Measurements from ENCODE around the gene CTPS2.
"Not testable (repeated sequence)": the region's sequence is repeated elsewhere in the genome, so short reads cannot be mapped to it uniquely, and the experiment has no call there.

The CTPS2 gene

DNA sequence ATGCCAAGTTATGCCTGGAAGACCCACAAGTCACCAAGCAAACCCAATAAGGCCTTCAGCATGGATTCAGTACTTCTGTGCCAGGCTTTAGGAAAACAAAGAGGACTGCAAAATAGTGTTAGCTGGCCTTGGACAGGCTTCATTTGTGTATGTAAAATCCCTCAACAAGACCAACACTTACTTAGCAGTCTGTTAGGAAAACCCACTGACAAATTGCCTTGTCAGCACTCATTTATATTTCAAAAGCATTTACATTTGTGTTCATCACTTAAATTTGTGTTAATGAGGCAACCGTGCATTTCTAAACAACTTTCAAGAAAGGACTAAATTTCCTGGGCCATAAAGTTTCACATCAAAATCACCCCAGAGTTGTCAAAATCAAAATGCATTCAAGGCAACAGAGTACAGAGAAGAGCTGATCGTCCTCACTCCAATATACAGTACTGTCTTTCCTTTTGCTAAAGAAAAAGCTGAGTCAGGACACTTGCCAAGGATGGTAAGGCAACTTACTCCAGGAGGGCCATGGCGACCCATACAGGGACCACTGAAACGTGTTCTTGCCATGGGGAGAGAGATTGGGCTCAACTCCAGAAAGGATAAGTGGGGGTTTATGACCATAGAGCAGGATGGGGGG, 61.0 kb downstream of the CTPS2 start:
- DNase-seq, result no peak

DNA sequence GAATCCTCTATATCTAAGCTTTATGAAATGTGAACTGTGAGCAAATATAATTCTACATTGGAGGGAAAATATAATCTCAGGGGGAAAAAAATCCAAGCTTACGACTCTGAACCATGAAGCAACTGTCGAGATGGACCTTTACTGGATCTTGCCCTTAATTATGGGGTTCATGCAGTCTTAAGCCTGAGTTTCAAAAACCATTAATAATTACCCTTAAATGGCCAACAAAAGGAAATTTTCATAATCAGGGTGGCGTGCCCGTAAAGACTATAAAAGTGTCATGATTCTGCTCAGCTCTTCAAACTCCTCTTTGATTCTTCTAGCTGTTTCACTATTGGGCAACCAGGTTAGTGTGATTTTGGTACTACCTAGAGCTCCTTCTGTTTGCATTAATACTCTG, 62.6 kb downstream of the CTPS2 start, which contains the start of gene S100G:
TSS of gene S100G (plus strand) at position 301 of the 400 bp plus-strand sequence. CDS start 849 bp downstream, outside the sequence.
- DNase-seq, result no peak

DNA sequence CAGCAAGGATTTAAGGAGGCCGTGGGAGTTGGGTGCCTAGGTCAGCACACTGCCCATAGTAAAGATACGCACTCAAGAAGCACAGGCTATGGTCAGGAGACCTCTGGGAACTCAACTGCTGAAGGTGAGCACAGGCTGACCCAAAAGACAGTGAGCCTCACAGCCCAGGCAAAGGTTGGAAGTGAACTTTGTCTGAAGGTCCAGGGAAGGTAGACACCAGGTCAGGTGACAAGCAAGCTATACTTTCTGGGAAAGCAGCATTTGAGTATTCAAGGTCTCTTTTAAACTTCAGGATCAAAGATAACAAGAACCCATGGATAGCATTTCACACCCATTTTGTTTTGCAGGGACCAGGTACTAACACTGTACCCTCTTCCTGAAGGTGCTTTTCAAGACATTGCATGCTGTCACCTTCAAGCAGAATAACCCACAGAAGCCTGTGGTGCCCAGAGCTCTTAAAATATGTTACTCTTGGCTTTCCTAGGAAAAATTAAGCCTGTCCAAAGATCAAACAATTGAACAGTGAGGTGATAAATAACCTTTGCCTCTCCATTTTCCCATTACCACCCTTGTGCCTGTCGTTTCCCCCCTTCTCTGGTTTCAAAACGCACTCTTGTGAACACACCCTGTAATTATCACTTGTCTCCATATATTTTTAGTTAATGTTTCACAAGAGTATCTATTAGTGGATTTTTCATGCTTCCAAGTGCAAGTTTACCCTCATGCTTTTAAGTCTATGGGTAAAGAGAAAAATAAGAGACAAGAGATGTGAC, 65.9 kb downstream of the CTPS2 start:
- DNase-seq, result no peak

DNA sequence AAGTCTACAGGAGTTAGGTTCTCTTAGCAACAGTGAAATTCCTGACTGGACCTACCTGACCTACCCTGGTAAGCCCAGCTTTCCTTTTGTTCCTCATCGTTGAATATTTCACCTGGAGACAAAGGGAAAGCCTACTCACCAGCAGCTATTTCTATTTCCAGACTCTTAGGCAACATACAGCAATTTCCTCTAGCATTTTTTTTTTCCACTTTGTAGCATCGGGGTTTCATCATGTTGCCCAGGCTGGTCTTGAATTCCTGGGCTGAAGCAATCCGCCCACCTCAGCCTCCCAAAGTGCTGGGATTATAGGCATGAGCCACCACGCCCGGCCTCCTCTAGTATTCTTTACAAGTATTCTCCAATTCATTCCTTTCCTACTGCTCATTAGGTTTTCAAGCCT, 69.3 kb downstream of the CTPS2 start:
- DNase-seq, result no peak

DNA sequence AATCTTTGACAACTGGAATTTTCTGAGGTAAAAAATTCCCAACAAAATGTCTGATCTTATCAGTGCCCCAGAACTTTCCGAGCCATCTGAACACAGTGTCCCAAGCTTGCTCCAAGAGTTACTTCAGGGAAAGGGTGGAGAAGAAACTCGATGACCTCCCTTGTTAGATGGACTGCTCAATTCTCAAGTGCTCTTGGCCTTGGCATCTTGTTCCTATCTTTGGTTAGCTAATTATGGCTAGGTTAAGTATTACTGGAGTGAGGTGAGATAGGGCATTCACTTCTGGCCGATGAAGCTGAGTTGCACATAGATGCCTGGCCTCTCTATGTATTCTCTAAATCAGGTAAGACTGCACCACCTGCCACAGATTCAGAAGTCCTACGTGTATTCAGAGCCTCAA, 71.6 kb downstream of the CTPS2 start:
- no peak for DNase-seq

DNA sequence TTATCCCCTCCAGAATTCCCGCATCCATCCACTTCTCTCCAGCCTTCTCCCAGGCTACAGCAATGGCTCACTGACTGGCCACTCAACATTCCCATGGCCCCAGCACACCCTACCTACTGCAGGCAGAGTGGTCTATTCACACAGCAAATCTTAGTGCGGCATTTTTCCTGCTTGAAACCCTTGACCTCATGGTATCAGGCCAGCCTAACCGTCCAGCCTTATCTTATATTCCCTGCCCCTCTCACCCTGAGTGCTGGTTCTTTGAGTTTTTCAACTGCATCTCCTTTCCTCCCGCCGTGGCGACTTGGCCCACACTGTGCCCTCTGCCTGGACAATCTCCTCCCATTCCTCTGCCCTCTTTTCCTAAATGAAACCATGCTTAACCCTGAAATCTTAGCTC, 72.5 kb downstream of the CTPS2 start:
- no peak for DNase-seq

DNA sequence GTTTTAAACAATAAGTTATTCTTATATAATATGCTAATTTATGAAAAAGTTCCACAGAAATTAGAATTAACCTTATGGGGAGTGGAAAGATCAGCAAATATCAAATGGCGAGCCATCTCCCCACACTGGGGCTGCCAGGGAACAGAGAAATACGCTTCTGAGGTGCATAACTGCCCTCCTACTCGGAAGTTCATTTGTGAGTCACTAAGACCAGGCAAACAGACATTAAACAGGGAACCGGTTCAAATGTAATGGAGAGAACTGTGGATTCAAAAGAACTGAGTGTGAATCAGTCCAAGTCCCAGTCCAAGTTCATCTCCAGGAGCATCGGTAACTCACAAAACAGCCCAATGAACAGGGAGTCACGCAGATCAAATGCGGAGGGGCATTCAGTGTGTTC, 73.9 kb downstream of the CTPS2 start:
- no peak for DNase-seq

DNA sequence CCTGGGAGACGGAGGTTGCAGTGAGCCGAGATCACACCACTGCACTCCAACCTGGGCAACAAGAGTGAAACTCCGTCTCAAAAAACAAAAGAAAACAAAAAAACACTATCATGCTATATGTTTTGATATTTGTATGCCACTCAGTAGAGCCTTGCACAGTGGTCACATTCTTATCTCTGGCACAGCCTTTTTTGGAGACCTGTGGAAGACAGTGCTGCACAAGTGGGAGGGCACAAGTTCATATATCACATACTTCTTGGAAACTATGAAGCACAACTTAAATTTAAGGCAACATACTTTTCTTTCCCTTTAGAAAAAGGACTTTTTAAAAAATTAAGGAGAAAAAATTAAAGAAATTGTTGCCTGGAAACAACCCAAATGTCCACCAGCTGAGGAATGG, 76.9 kb downstream of the CTPS2 start:
- DNase-seq, result no peak

DNA sequence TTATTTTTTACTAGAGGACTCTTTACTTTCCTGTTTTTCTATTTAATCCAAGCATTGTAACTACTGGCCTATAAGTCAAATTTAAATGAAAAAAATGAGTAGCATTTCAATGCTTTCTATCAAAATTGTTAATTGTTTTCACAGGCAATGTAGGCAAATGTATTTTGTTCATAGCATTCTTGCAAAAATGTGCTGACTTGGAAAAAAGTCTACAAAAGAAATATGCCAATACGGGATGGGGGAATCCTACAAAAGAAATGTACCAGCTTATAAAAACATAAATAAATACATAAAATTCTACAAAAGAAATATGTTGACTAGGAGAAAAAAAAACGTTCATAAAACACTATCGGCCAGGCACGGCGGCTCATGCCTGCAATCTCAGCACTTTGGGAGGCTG, 77.4 kb downstream of the CTPS2 start:
- DNase-seq, result no peak

DNA sequence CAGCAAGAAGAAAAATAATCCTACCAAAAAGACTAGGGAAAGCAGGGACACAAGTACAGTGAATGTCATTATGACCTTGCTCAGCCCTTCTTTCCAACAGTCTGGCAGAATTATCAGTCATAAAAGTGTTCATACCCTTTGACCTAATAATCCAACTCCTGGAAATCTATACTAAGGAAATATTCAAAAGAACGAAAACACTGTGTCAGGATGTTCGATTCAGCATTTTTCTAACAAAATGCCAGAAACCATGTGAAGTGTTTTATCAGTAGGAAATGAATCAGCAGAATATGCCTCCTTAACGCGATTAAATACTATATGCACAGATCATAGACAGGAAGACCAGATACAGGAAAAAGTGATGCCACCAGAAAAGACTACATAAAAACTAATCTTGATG, 78.7 kb downstream of the CTPS2 start:
- no peak for DNase-seq

DNA sequence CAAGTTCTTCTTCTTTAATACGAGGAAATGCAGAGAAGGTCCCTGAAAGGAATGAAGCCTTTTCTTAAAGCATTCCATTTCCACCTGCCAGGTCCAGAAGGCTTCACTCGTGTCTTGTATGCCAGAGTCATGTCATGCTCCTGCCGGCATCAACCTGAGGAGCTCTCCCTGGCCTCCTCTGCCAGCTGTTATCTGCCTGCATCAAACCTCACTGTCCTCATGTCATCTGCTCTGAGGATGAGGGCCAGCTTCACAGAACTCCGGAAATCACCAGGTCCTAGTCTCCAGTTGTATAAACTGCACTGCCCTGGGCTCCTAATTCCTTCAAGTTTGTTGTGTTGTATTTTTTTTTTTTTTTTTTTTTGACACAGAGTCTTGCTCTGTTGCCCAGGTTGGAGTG, 82.6 kb downstream of the CTPS2 start:
- no peak for DNase-seq

DNA sequence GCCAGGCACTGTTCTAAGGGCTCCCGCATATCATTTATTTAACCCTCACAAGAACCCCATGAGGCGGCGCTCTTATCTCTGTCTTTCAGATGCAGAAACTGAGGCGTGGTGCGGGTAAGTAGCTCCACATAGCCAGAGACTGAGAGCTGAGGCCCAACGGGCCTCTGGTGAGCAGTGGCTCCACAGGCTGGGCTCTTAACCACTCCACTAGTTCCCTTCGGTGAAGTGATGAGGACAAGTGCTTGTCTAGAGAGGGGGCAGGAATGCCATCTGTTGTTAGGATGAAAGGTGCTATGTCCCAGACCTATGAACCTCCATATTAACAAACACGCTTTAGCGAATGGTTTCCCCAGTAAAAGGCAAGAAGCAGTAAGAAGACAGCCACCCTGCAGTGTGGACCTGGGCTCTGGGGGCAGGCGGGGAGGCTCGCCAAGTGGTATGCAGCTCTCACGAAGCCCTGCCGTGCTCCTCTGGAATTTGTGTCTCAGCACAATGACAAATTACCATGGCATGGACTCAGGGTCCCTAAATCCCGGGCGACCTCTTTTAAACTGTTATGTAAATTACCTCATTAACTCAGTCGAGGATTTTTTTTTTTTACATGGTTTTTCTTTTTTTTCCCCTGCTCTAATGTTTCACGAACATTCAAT, 83.4 kb downstream of the CTPS2 start:
- no peak for DNase-seq

DNA sequence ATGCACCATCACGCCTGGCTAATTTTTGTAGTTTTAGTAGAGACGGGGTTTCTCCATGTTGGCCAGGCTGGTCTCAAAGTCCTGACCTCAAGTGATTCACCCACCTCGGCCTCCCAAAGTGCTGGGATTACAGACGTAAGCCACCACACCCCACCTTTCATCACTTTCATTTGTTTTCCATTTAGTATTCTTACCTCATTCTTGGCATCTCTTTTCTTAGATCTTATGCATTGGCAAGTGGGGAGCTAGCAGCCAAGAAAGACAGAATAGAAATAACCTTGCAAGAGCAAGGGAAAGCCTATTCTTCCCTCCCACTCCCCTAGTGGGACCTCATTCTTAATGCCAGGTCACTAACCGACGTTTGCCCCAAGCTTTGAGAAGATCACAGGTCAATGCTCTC, 84.0 kb downstream of the CTPS2 start:
- DNase-seq, result not testable (repeated sequence)

DNA sequence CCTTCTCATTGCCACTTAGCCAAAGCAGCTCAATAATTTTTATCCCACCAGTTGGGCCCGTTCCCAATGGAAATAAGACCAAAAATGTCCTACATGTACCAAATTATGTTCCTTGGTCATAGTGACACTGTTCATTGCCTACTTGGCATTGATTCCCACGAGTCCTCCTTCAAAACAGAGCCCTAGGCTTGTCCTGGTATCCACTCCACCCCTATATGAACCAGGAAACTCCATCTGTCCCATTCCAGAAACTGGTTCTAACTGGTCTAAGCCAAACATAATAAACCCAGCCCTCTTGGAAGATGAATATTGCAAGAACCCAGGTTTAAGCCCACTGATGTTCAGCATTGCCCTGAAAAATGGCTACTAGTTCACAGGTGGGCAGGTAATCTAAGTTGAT, 93.4 kb downstream of the CTPS2 start:
- DNase-seq, result no peak

DNA sequence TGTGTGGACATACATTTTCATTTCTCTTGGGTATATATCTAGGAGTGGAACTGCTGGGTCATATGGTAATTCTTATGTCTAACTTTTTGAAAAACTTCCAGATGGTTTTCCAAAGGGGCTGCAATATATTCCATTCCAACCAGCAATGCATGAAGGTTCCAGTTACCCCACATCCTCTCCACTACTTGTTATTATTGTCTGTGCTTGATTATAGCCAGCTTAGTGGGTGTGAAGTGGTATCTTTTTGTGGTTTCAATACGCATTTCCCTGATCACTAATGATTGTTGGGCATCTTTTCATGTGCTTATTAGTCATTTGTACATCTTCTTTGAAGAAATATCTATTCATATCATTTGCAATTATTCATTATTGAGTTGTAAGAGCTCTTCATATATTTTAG, 94.0 kb downstream of the CTPS2 start:
- DNase-seq, result no peak

DNA sequence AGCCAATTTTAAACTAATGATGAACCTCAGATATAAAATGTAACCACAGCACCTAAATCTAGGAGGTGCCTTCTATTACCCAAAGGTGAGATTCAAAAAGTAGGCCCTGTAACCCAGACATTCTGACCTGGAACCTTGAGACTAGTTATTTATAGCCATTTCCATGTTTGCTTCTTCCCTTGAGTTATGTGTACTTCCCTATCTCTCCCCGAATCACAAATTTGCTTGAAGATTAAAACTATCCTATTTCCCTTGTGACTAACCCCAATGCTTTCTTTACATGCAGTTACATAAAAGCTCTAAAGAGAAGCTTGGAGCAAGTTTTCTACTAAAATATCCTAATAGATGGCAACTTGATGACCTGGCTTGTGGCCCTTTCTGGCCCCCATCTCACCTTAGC, 95.1 kb downstream of the CTPS2 start:
- no peak for DNase-seq

DNA sequence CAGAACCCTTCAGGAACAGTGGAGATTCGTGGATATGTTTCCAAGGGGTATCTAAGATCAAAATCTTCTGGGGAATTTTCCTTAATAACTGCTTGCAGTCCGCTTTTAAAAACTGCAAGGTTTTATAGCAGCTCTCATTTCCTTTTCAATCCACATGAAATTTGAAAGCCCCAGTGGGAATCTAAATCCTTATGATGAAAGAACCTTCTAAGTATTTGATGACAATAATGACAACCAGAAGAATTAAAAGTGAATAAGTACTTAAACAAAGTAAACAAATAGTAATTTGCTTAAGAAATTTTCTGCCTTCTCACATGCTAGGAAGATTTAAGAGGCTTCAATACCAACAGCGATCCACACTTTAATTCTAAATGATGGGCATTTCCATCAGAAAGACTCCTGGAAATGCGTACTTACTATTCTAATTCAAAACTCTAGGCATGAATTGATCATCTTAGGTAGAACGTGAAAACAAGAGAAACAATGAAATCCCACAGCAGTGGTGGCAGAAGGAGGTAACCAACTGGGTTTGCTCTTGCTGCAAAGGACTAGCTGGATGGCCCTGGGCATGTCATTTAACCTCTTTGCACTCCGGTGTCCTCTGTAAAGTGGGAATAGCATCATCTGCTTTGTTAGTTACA, 100.1 kb downstream of the CTPS2 start:
- DNase-seq, result no peak

DNA sequence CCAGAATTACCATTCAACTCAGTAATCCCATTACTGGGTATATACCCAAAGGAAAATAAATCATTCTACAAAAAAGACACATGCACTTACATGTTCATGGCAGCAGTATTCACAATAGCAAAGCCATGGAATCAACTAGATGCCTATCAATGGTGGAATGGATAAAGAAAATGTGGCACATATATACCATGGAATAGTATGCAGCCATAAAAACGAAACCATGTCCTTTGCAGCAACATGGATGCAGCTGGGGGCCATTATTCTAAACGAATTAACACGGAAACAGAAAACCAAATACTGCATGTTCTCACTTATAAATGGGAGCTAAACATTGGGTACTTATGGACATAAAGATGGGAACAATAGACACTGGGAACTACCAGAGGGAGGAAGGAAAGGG, 101.8 kb downstream of the CTPS2 start:
- not testable (repeated sequence) for DNase-seq

DNA sequence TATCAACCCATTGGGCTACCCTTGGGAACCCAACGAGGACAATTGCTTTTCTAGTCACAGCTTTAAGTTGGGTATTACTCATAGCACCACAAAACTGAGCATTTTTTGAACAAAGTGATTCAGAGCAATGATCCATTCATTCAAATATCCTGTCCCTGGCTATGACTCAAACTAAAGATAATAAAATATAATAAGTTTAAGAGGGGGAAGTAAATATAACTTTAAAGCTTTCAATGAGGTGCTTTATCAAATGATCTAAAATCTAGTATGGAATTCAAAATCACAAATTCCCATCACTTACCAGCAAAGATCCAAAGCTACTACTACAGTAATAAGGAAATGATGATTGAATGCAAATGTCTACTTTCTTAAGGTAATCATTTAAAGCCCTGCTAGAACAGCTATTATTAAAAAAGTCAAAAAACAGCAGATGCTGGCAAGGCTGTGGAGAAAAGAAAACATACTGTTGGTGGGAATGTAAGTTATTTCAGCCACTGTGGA, 102.3 kb downstream of the CTPS2 start:
- no peak for DNase-seq

DNA sequence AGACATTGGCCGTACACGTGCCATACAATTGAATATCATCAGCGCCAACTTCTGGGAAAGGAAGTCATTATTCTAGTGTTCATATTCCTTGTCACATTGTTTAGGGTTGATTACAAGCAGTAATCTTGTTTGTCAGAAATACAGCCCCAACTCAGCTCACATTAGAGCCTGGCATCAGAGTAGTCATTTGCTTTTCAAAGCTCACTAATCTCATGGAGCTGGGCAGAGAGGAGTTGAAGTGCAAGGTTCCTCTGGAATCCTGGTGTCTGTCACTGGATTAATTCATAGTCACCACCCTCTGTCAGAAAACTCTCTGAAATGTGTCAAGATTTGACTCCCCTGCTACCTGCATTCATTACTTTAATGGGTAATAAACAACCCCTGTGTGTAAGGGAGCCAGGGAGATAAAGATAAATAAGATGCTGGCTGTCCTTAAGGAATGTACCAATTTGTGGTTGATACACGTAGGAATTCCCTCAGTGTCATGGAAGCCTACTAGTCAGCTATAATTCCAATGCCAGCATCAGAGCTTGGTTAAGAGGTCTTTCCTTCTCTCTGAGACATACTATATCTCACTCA, 106.2 kb downstream of the CTPS2 start:
- DNase-seq, result no peak

DNA sequence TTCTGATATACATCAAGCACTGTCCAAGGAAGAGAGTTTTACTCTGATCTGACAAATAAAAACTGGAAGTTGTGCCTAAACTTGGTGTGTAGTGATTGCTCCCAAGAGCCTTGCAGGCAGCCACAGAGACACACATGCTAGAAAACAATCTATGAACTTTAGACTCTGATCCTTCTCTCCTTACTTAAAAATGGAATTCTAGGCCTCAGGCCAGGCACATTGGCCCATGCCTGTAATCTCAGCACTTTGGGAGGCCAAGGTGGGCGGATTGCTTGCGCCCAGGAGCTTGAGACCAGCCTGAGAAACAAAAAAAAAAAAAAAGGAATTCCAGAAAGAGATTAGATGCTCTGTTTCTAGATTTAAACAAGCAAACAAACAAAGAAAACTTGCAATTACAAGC, 108.1 kb downstream of the CTPS2 start:
- no peak for DNase-seq

DNA sequence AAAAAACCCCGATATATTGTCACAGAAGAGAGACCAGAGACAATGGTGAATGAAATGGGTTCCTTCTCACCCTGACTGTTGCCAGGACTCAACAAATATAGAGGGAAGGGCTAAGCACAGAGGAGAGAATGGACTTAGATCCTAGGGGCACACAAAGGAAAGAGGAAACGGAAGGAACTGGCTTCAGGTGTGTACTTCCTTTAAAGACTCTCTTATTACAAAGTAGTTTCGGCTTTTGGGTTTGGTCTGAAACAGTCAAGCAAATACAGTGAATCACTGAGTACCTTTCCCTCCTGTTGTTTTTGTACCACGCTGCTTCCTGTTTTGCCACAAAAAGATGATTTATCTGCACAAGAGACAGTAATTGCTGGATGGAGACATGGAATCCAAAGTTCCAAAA, 108.6 kb downstream of the CTPS2 start:
- peak in 1 of 2 donors; percentile 2 for DNase-seq

DNA sequence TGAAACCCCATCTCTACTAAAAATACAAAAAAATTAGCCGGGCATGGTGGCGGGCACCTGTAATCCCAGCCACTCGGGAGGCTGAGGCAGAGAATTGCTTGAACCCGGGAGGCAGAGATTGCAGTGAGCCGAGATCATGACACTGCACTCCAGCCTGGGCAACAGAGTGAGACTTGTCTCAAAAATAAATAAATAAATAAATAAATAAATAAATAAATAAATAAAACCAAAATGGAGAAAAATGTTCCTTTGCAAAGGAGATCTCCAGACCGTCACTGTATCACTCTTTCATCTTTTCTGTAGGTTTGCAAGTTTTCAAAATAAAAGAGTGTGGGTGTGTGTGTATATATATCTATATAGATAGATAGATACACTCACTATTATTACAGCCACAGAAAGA, 109.2 kb downstream of the CTPS2 start:
- not testable (repeated sequence) for DNase-seq

Measured in CD4-positive, alpha-beta T cell treated with Interferon alpha-2 for 1 hour (primary cell).